Prostate gland (tissue), 2 donors: ENCODE measurements around the gene C9orf43.

Source experiments
- POLR2AphosphoS5 ChIP-seq: sonication (generic); formaldehyde crosslinking; IDR thresholded peaks from one replicate; pipeline ENCODE4 v1.6.1; 2017; ENCODE audit warnings: antibody characterized with exemption
- TF ChIP-seq, protein P1 (sequence below), 4 experiments: fragments of 200-600 bp in 2 of 4; fragments of 450-650 bp in 2 of 4; sonication (generic) in 2 of 4; IDR thresholded peaks; 1 replicate in 3 of 4; 2 replicates in 1 of 4; pipeline ENCODE4 v1.5.1; 2016 to 2019; ENCODE audit warnings: antibody characterized with exemption in 4 of 4, mild to moderate bottlenecking in 2 of 4, moderate library complexity in 2 of 4

DNA sequence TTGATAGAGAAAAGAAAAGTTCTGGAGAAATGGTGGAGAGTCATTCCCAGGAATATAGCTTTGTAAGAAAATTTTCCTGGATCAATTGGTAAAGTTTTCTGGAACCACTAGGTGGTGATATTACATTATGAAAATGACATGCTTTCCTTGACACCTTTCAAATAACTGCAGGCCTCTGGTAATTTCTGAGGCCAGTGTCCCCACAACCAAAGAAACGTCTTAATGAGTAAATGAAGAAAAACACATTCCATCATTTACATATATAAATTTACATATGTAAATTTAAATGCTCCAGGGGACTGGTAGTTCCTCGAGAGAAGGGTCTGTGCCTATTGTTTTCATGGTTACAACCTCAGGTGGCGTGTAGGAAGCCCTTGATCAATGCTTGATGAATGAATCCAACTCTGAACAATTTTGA lies 35.8 kb downstream of the C9orf43 start:
- TF ChIP-seq, protein P1, sequence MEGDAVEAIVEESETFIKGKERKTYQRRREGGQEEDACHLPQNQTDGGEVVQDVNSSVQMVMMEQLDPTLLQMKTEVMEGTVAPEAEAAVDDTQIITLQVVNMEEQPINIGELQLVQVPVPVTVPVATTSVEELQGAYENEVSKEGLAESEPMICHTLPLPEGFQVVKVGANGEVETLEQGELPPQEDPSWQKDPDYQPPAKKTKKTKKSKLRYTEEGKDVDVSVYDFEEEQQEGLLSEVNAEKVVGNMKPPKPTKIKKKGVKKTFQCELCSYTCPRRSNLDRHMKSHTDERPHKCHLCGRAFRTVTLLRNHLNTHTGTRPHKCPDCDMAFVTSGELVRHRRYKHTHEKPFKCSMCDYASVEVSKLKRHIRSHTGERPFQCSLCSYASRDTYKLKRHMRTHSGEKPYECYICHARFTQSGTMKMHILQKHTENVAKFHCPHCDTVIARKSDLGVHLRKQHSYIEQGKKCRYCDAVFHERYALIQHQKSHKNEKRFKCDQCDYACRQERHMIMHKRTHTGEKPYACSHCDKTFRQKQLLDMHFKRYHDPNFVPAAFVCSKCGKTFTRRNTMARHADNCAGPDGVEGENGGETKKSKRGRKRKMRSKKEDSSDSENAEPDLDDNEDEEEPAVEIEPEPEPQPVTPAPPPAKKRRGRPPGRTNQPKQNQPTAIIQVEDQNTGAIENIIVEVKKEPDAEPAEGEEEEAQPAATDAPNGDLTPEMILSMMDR (IDR thresholded peaks at IDR 0.05): peak; percentile 27 to 80 (median 77)
- no peak for TF ChIP-seq POLR2AphosphoS5
